Fibroblast of skin of scalp (primary cell): ENCODE results near the gene GRID1.
"Not testable (repeated sequence)": the region's sequence is repeated elsewhere in the genome, so short reads cannot be mapped to it uniquely, and the experiment has no call there.

ENCODE experiments used
- DNase-seq: peaks from one replicate; pipeline ENCODE4 v3.0.0-alpha.2; 2013

GRID1 gene

DNA sequence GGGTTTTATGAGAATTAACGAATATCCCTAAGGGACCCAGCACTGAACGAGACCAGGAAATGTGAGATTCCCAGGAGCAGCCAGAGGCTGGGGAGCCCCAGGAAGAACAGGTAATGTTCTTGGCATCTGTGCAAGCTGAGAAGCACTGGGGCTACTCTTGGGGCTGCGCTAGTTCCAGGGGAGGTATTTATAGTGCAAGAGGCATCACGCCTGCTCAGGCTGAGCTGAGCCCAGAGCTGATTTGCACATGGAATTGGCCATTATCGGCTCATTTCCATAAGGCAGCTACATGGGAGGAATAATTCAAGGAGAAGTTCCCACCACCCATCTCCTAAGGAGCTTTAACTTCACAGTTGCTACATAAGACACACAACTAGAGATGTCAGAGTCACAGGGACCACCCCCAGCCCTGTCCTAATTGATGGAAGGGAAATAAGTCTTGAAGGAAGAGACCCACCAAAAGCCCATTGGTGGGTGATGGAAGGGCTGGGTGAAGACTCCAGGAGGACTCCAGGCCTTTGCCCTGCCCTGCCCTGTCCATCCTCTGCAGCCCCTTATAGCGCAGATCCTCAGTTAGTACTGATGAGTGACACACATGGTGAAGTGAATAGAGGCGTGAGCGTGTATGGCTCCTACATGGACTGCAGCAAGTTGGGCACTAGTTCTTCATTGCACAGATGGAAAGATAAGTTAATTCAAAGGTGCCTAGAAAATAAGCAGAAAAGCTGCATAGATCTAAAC is 178.9 kb downstream of the GRID1 start:
- DNase-seq, result no peak

DNA sequence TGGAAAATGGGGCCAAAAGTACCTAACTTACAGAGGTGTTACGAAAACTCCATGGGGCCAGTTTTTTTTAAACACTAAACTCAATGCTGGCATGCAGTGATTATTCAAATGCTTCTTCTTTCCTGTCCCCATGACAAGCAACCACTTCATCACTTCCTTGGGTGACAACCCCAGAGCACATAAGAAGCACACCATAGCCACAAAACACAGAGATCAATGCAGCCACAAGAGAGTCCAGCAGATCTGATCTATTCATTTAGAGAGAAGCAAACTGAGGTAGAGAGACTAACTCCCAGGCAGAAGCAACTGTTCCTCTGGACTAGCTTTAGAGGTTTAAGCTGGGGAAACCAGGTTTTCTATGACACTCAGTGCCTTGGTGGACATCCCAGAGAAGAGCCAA is 180.0 kb downstream of the GRID1 start:
- no peak for DNase-seq

DNA sequence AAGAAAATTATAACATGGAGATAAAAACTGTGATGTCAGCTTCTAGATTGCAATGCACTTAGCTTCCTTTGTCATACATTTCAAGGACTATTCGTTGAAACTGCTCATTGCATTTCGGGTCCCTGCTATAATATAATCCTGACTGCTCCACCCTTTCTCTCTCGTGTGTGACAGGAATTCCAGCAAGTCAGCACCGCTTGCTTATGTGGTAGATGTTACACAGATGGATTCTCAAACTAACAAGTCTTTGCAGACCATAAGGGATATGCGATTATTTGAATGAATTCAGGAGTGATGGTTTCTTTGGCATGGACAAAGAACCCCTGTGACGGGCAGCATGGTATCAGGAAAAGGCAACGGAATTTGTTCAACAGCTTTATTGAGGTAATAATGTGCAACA is 184.0 kb downstream of the GRID1 start:
- DNase-seq, result no peak

DNA sequence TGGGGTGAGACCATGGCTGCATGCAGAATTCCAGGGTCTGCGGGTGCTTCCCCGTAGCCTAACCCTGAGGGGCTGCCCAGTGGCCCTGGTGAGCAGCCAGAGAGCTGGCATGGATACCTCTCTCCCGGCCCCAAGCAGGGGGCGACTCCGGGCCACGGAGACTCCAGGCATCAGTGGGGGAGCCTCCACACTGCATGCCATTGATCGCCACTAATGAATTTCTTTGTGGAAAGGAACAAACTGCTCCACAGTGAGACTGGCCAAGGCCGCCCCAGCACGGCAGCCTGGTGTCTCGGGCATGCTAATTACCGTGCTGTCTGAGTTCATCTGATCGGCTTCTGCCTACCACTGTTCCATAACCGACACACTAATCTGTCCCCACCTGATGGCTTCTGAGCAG is 184.4 kb downstream of the GRID1 start:
- DNase-seq, result no peak

DNA sequence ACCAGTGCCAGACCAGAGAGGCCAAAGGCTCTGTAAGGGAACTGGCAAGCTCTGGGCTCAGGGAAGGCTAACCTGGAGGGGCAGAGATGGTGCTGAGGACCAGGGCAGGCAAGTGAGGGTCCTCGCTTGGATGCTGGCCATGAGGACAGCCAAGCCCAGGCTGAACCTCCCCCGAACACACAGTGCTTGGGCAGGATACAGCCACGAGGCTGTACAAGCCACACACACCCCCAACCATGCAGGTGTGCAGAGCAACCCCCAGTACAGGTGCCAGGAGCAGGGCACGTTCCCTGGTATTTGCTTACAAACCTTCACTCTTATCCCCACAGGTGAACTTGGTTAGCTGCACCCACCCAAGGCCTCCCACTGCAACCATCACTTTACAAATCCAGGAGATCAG is 185.7 kb downstream of the GRID1 start:
- DNase-seq, result no peak

DNA sequence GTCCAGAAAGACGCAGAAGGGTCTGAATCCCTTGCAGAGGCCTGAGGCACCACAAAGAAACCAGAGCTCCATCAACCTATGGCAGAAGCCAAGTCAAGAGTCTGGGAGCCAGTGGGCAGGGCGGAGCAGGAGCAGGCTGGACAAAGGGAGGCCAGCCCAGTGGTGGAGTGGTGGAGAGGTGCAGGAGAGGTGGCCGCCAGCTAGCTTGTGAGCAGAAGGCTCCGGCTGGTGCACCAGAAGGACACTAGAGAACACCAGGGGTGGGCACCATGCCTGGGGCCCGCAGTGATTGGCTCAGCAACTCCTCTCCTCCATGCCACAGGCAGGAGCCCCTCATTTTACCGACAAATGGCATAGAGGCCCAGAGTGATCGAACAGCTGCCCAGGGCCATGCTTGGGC is 186.6 kb downstream of the GRID1 start:
- no peak for DNase-seq

DNA sequence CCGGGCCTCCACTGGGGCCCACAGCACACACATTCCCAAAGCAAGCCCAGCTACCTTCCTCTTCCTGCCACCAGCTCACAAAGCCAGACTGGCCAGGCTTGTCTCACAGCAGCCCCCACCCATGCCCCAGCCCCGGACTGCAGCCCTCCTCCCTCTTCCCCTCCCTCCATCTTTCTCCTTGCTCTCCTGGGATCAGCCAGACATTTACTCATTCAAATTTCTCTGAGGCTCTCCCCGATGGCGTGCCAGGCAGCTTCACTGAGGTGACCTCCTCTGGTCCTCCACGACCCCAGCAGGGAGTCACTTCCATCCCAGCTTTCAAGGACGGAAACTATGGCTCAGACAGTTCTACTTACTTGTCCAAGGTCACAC is 187.5 kb downstream of the GRID1 start:
- no peak for DNase-seq

DNA sequence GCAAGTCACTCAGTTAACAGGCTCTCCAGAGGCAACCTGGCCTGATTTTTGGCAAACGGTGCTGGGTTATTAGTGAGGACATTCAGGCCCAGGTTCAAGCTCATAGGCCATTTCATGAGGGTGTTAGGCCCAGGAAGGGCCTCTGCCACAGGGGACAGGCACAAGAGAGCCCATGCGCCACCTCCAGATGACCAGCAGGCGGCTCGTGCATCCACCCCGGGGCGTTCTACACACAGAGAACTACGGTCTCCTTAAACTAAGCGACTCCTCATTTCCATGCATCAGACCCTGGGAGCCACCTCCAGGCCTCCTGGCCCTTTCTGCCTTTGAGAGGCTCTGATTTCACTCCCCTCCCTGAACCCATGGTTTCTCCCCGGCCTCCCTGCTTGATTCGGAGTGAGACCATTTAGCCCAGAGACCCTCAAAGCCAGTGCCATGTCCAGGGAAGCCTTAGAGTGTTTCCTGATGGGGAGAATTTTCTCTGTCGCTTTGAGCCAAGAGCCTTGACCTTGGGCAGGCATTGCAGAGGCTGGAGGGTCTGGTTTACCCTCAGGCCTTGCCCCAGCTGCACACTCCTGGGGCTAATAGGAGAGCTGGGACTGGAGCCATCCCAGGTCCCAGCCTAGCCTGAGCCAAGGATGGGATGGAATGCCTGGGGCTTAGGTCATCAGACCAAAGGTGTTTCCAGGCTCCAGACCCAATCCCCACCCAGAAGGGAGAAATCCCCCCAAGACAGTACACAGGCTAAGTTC is 188.0 kb downstream of the GRID1 start:
- DNase-seq, result peak; percentile 6

DNA sequence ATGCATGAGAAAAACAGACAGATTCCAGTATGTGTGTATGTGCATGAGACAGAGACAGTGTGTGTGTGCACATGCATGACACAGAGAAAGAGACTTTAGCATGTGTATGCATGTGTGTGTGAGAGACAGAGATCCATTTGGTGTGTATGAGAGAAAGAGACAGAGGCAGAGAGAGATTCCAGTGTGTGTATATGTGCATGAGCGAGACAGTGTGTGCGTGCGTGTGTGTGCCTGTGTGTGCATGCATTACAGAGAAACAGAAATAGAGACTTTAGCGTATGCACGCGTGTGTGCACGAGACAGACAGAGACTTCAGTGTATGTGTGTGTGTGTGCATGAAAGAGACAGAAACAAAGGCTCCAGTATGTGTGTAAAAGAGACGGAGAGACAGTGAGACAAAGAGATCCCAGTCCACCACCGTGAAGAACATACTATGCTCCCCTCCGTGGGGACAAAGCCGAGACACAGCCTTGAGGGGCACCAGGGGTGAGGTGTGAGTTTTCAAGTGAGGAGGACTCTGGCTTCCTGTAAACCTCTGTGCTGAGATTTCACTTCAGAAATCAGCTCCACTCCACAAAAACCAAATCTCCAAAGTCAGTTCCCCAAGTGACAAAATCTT is 188.9 kb downstream of the GRID1 start:
- no peak for DNase-seq

DNA sequence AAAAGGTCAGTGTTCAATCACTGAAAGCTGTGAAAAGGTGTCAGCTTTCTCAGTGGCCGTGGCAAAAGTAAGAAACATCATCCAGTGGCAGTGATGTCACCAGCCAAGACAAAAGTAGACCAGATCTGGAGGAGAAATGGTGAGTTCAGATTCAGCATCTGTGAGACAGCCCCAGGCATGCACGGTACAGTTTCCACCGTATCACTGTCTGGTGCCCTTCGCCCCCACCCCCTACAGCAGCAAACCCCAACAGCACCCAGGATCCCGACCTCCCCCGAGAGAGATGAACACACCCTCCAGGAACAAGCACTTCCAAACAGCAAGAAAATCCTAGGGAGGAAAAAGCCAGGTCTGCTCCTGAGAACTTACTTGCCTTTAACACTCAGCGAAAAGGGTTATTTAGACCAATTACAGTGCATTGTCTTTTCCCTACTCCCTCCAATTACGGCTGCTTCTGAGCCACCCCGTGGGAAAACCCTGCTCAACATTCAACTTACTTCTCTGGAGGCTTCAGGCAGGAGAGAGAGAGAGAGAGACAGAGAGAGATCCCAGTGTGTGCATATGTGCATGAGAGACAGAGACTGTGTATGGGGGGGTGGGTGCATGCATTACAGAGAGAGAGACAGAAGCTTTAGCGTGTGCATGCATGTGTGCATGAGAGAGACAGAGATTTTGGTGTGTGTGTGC is 189.6 kb downstream of the GRID1 start:
- DNase-seq, result no peak

DNA sequence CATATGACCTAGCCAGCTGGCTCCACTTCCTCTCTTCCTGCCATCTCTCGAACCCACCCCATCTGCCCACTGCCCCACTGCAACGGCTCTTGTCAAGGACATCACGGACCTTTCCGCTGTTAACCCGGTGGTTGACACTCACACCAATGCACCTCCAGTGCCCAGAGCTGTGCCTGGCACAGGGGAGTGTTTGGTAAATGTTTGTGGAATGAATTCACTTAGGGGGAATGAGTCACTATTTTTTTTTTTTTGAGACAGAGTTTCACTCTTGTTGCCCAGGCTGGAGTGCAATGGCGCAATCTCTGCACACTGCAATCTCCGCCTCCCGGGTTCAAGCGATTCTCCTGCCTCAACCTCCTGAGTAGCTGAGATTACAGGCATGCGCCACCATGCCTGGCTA is 191.1 kb downstream of the GRID1 start:
- DNase-seq, result not testable (repeated sequence)

DNA sequence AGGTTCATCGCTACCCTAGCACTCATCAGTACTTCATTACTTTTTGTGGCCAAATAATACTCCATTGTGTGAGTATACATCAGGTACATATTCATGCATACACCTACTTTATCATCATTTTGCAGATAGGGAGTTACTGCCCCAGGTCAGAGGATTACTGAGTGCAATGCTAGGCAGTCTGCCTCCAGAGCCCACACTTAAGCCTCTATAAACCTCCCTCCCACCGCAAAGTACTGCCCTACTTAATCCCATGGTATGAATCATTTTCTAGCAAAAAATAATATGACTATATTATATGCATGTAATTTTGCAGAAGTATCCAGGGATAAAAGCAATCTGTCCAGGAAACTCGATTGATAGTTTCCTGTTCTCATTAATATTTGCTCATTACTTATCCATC is 194.3 kb downstream of the GRID1 start:
- DNase-seq, result no peak

DNA sequence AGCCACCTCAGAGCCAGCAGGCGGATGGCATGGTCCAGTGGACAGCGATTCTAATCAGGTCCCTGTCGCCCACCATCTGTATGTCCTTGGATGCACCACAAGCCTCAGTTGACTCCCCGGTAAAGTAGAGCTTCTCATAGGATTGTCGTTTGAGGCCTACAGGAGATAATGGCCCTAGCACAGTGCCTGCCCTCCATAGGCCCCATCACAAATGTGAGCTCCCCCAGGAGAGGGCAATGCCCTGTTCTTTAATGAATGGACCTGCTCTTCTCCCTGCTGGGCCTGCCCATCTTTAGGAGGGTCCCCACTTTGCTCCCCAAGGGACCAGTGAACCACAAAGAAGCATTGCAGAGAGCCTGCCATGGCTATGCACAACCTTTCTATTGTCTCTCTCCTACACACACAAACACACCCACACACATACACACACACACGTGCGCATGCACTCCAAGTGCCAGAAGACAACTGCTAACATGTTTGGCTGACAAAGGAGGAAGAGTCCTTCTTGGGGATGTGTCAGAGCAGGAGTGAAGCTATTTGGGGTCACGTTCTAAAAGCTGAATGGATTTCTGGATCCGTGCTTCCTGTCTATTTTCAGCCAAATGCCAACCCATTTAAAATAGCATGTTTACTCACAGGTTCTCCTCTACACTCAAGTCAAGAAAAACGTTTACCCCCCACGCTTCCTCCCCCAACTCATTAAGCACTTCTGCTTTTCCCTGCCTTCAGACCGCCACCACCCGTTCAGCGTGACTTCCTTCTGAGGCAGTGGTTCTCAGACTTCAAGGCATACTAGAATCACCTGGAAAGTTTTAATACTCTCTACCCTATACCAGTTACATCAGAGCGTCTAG is 196.1 kb downstream of the GRID1 start:
- DNase-seq, result no peak

DNA sequence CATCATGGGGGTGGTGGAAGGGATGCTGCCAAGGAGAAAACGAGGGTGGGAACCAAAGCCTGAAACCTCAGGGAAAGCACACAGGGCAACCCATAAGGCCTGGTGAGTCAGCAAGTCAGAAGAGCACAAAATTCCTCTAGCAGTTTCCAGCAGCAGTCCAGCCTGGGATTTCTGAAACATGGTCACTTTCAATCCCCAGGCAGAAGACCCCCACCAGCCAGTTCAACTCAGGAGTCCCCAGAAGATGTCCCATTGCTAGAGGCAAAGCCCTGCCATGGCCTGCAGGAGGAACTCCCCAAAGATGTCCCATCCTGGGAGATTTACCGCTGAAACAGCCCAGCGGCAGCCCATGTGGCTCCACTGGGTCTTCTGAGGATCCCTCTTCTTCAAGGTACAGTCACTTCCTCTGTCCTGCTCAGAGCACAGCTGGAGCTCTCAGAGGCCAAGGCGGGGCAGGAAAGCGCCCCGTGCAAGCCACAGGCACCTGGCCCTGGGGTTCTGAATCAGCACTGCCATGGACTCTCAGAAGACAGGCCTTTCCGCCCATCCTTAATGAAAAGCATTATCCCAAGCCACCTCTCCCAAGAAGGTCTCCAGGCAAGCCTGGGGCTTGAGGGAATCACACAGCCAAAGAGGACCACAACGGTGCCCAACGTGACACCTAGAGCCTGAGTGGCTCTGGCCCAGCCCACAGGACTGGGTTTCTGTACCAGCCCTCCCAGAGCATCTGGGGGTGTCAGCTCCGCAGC is 196.9 kb downstream of the GRID1 start:
- no peak for DNase-seq

DNA sequence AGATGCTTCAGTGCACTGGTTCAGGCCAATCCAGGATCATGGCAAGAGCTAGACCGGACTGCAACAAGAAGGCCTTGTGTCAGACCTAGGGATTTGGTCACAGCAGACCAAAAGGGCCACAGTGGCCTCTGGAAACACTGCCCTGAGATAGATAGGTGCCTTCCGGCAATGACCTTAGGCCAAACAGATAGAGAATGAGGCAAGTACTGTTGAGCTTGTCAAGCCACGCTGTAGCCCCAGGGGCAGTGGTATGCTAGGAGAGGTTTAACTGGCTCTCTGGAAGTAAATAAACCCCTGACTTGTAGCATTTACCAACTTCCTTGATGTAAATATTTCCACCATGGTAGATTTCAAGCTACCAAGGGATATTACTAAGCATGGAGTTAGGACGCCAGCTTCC is 197.5 kb downstream of the GRID1 start:
- no peak for DNase-seq

DNA sequence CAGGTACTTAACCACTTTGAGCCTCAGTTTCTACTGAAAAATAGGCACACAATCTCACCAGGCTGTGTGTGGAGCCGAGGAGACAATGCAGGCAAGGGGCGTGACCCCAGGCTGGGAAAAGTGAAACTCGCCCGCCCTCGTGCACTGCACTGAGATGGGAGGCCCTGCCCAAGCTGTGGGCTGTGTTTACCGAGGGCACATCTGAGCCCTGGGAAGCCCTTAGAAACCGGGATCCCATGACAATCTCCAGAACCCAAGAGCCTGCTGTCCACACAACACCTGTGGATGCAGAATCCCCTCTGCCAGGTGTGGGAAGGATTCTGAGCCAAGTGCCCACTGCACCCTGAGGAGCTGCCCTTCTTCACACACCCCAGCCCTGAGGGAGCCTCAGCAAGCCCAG is 198.3 kb downstream of the GRID1 start:
- DNase-seq, result no peak

DNA sequence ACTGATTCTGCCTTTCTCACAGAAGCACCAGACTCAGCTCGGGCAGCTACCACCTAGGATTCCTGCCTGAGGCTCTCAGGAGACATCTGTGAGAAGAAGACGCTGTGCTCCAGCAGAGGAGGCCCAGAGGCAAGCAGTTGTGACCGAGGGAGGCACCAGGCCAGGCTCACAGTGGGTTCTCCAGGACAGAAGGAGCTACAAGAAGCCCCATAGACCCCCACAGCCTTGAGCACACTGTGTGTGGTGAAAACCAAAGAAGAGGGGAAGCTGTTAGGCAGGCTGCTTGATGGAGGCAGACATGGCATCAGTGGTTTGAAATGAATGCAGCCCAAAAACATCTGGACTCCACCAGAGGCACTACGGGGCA is 198.8 kb downstream of the GRID1 start:
- DNase-seq, result no peak

DNA sequence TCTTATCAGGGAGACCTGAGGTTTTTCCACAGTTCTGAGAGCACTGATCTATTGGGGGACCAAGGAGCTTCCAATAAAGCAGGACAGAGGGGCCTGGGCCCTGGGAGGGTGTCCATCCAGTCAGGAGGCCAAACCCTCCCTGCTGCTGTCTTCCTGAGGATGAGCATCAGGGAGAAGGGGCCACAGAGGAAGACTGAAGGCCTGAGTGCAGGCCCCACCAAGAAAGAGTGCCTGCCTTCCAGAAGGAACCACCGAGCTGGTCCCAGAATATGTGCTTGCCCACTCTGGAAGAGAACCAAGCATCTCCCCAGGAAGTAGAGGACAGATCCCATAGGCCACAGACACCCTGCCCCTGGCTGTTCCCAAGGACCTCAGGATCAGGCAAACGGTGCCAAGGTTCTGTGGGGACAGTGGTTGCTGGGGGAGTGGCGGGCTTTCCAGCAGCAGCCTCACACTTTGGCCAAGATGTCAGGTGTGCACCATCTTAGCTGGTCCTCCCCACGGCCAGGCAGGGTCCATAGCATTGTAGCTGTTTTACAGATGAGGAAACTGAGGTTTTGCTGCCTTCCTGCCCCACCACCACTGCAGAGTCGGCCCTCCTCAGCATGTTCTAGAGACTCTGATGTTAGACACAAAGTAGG is 199.4 kb downstream of the GRID1 start:
- DNase-seq, result no peak

DNA sequence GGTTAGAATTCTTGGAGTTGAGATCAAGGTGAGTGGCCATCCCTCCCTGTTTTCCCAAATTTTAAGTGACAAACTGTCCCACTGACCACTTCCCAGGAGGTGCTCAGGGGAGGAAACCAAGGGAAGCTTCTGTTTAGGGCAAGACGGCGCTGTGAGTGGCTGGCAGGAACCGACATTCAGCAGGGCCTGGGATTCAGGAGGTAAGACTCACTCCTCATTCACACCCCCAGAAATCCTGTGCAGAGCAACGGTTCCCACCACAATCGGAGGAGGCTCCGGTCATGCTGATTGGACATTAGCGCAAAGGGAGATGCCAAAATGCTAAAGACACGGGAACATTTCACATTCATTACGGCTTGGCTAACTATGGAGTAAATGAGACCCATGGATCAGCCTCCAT is 200.9 kb downstream of the GRID1 start:
- DNase-seq, result no peak

DNA sequence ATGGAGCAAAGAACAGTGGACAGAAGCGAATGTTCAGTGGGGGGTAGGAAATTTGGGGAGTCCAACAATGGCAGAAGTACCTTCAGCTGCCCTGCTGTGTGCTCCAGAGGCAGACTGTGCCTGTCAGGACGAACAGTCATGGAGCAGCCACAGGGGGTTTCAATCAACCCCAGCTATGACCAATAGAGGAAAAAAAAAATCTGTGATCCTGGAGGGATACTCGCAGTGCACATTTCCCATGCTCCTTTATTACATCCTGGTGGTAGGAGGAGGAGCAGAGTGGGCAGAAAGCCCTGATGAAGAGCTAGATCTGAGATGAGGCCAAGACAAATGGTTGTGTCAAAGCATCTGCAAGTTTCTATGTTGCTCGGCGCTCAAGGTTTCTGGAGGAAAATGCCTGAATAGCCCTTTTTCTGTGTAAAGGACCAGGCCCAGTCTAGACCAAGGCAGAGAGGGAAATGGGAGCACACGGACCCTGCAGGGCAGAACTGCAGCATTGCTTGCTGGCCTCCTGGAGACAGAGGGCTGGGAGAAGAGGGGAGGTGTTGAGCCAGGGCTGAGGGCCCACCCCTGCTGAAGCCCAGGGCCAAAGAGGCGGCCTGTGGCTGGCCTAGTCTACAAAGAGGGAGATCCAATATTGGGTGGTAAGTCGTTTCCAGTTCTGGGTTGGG is 201.5 kb downstream of the GRID1 start:
- DNase-seq, result no peak
